Cardiac fibroblast (primary cell): ENCODE data around the gene PHLPP2.

Experiments used
- DNase-seq, 2 donors: peaks; one replicate each; pipeline versions ENCODE4 v3.0.0 to v3.0.0-alpha.2; 2010; ENCODE audit warnings: low read depth in 2 of 2
- H3K4me3 ChIP-seq, 2 donors: replicated peaks in 1 of 2; 1 replicate in 1 of 2; 2 replicates in 1 of 2; pipeline ENCODE4 v1.5.1; 2011; ENCODE audit warnings: low read depth in 2 of 2, low read length in 2 of 2, mild to moderate bottlenecking in 2 of 2, moderate library complexity in 1 of 2
- TF ChIP-seq, protein P1 (sequence below): IDR thresholded peaks from one replicate; pipeline ENCODE4 v1.5.1; 2011; ENCODE audit warnings: low read depth, mild to moderate bottlenecking, low read length, inconsistent platforms

PHLPP2 gene

GRCh38 chr16:71676236-71676635 is 48.3 kb downstream of the PHLPP2 start:
- TF ChIP-seq, protein P1, sequence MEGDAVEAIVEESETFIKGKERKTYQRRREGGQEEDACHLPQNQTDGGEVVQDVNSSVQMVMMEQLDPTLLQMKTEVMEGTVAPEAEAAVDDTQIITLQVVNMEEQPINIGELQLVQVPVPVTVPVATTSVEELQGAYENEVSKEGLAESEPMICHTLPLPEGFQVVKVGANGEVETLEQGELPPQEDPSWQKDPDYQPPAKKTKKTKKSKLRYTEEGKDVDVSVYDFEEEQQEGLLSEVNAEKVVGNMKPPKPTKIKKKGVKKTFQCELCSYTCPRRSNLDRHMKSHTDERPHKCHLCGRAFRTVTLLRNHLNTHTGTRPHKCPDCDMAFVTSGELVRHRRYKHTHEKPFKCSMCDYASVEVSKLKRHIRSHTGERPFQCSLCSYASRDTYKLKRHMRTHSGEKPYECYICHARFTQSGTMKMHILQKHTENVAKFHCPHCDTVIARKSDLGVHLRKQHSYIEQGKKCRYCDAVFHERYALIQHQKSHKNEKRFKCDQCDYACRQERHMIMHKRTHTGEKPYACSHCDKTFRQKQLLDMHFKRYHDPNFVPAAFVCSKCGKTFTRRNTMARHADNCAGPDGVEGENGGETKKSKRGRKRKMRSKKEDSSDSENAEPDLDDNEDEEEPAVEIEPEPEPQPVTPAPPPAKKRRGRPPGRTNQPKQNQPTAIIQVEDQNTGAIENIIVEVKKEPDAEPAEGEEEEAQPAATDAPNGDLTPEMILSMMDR, result no peak
- DNase-seq, result no peak
- no peak overlapping the region for H3K4me3 ChIP-seq

DNA sequence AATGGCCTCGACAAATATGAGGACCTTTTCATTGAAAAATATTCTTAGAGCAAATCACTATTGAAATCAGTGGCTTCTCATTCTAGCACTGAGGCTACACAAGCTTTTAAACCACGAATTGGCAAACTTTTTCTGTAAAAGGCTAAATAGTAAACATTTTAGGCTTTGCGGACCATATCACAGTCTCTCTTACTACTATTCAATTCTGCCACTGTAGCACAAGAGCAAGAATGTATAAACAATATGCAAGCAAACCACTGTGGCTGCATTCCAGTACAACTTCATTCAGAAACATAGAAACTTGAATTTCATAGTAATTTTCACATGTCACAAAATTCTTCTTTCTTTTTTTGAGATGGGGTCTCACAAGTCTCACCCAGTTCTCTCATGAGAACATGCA is 49.1 kb downstream of the PHLPP2 start:
- DNase-seq, result no peak
- TF ChIP-seq, protein P1, result no peak

GRCh38 chr16:71674229-71674628 is 50.3 kb downstream of the PHLPP2 start:
- DNase-seq, result no peak
- H3K4me3 ChIP-seq, result no peak overlapping the region
- TF ChIP-seq, protein P1, result no peak

More for the DNA sequence above, 49.1 kb downstream of the PHLPP2 start:
- H3K4me3 ChIP-seq, result no peak overlapping the region

GRCh38 chr16:71673582-71673973 is 50.9 kb downstream of the PHLPP2 start:
- TF ChIP-seq, protein P1, result no peak
- H3K4me3 ChIP-seq, result no peak overlapping the region
- DNase-seq, result no peak

DNA sequence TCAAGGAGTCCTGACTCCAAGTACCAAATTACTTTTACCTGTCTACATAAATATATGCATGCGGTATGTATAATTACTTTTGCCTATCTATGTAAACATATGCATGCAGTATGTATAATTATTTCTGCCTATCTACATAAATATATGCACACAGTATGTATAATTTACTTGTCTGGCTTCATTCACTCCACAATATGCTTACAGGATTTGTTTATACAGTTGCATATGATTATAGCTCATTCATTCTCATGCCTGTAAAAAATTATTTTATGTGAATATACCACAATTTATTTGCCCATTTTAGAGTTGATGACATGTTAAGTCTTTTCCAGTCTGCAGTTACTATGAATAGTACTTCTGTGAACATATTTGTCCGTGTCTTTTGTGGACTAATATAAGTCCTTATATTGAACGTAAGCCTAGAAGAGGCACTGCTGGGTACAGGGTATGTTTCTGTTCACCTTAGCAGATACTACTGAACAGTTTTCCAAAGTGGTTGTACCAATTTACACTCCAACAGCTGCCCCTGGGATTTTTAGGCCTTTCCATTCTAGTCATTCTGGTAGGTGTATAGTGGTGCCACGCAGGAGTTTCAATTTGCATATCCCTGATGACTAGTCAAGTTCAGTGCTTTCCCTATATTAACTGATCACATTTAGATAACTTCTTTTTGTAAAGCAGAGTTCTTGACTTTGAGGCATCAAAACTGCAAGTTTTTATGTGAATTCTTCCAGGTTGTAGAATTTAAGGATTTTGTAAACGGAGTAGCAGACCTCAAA is 51.5 kb downstream of the PHLPP2 start:
- H3K4me3 ChIP-seq, result no peak overlapping the region
- no peak for DNase-seq
- TF ChIP-seq, protein P1, result no peak

DNA sequence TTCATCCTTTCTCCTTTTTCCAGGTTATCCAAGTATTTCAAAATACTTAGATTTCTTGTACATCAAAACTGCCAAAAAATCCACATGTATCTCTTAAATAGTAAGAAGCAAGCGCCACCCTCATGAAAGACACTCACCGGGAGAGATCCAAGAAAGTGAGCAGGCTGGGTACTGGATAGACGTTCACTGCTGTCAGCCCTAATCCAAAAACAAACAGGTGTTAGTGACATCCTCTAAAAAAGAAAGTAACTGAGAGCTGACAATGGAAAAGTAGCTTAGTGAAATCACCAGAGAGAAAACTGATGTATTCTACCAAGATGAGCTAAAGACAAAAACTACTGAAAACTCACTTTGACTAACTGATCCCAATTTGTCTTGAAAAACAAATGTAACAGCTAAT is 52.4 kb downstream of the PHLPP2 start:
- TF ChIP-seq, protein P1, result no peak
- DNase-seq, result no peak
- H3K4me3 ChIP-seq, result no peak overlapping the region

- DNase-seq, result no peak
- TF ChIP-seq, protein P1, result no peak
These were observed 53.3 kb downstream of the PHLPP2 start for GRCh38 chr16:71671165-71671564.

More at GRCh38 chr16:71671165-71671564, 53.3 kb downstream of the PHLPP2 start:
- H3K4me3 ChIP-seq, result no peak overlapping the region
